Stomach (tissue), 9 donors: Measurements from ENCODE around the gene ZBTB7B. TPM values are rescaled to one million over a fixed set of nuclear protein-coding genes. Genes with fewer than 3 reads are reported as not detected.

Source experiments
- DNase-seq, 2 donors: peaks; one replicate each; pipeline versions ENCODE4 v3.0.0 to v3.0.0-alpha.2; 2013 to 2019
- H3K27ac ChIP-seq, 5 donors: fragments of 200-600 bp in 4 of 5; sonication (generic) in 4 of 5; one replicate each; pipeline ENCODE4 v1.5.1; 2013 to 2019; ENCODE audit warnings: mild to moderate bottlenecking in 1 of 5, moderate library complexity in 1 of 5
- H3K27me3 ChIP-seq, 3 donors: fragments of 200-600 bp; sonication (generic); one replicate each; pipeline ENCODE4 v1.5.1; 2017 to 2019; ENCODE audit warnings: mixed run types in 1 of 3
- H3K36me3 ChIP-seq, 4 donors: fragments of 200-600 bp; sonication (generic); 1 replicate in 3 of 4; 2 replicates in 1 of 4; pipeline ENCODE4 v1.5.1; 2016 to 2019
- H3K4me1 ChIP-seq, 4 donors: fragments of 200-600 bp; sonication (generic); one replicate each; pipeline ENCODE4 v1.5.1; 2016 to 2019
- H3K4me3 ChIP-seq, 4 donors: fragments of 200-600 bp; sonication (generic) in 3 of 4; one replicate each; pipeline ENCODE4 v1.5.1; 2016 to 2019; ENCODE audit warnings: mild to moderate bottlenecking in 1 of 4
- H3K9me3 ChIP-seq, 4 donors: fragments of 200-600 bp; sonication (generic); one replicate each; pipeline ENCODE4 v1.5.1; 2016 to 2019
- CTCF ChIP-seq, 7 experiments: fragments of 450-650 bp in 4 of 7; fragments of 200-600 bp in 3 of 7; sonication (generic) in 3 of 7; IDR thresholded peaks; one replicate each; pipeline ENCODE4 v1.5.1; 2016 to 2019; ENCODE audit warnings: antibody characterized with exemption in 7 of 7, control low read depth in 2 of 7, mild to moderate bottlenecking in 1 of 7
- EP300 ChIP-seq: sonication (generic); formaldehyde crosslinking; IDR thresholded peaks from one replicate; pipeline ENCODE4 v1.6.1; 2017; ENCODE audit warnings: antibody characterized with exemption
- POLR2A ChIP-seq, 4 donors: fragments of 450-650 bp; IDR thresholded peaks; one replicate each; pipeline ENCODE4 v1.6.1; 2016; ENCODE audit warnings: antibody characterized with exemption in 4 of 4, control low read depth in 2 of 4, mild to moderate bottlenecking in 1 of 4, moderate library complexity in 1 of 4
- POLR2AphosphoS5 ChIP-seq, 3 donors: sonication (generic); formaldehyde crosslinking; IDR thresholded peaks; one replicate each; pipeline ENCODE4 v1.6.1; 2016; ENCODE audit warnings: antibody characterized with exemption in 3 of 3
- WGBS, 5 donors: extraction: QIAGEN DNeasy Blood & Tissue Kit in 3 of 5; methylation state at CpG; one replicate each; pipeline versions ENCODE4 v1.1.5 to v1.1.7; 2013 to 2018; 5-methylcytosine and 5-hydroxymethylcytosine counted together
- intact Hi-C: fragments of 100-400 bp; cut with DNase I; formaldehyde crosslinking; loops from one replicate; pipeline ENCODE4 v1.15.1; 2023; ENCODE audit warnings: low total_unique reads
- polyA plus RNA-seq, 3 donors: library from polyadenylated mRNA; stranded (reverse); fragments of 200-250 nt; gene quantifications; one replicate each; pipeline ENCODE4 v1.2.3, GENCODE V29; 2013
- total RNA-seq, 5 donors: library from RNA; depleted of rRNA; stranded (reverse); fragments of >200 nt; gene quantifications; one replicate each; pipeline versions ENCODE4 v1.1.0 to v1.2.3, GENCODE V29; 2014 to 2016
- donor health status: healthy with polysubstance abuse.
- donor health status: Bipolar disorder and iron deficiency.
- donor health status: healthy.

ZBTB7B gene
- total and polyA plus RNA-seq, 8 donors: 29.6 to 134 (median 38.1) TPM

- H3K27ac ChIP-seq: no peak overlapping the region
- H3K4me3 ChIP-seq: peak overlapping the region in 2 of 4 donors; percentile 79 to 91
- WGBS, 5 donors: 27 to 39% (median 35%) methylated on average over 17 to 21 of the region's 21 CpGs
- intact Hi-C loops: no loop called here
- peaks cover 20 to 42% (median 40%) of the 10 kb centered on the region in 4 donors for H3K4me1 ChIP-seq
- H3K36me3 ChIP-seq: peaks cover 27 to 57% (median 45%) of the 10 kb centered on the region in 4 donors
- H3K27me3 ChIP-seq: peaks cover 0 to 4% (median 0%) of the 10 kb centered on the region in 3 donors
- peak; percentile 91 to 94 for DNase-seq
- TF ChIP-seq EP300 (no peak), CTCF (IDR thresholded peaks at IDR 0.05) (peak in 5 of 7 experiments; percentile 98 to 100 (median 99)), POLR2AphosphoS5 (IDR thresholded peaks at IDR 0.05) (peak in 1 of 3 donors; percentile 64)
- H3K9me3 ChIP-seq: no peaks in the 10 kb centered on the region
Observed at GRCh38 chr1:155061381-155062150, 59.0 kb downstream of the ZBTB7B start.

GRCh38 chr1:155062151-155062686 is 59.6 kb downstream of the ZBTB7B start:
- intact Hi-C loops: no loop called here
- WGBS, 5 donors: 22 to 40% (median 31%) methylated on average over 5 to 29 of the region's 29 CpGs
- H3K27ac ChIP-seq: peak overlapping the region in 1 of 5 donors; percentile 89

GRCh38 chr1:155062702-155063411 is 60.3 kb downstream of the ZBTB7B start:
- WGBS, 5 donors: 2 to 10% (median 9%) methylated on average over 38 to 46 of the region's 46 CpGs
- DNase-seq: peak; percentile 69 to 88
- H3K9me3 ChIP-seq: no peaks in the 10 kb centered on the region
- peak overlapping the region; percentile 6 to 91 (median 88) for H3K27ac ChIP-seq
- peaks cover 20 to 42% (median 40%) of the 10 kb centered on the region in 4 donors for H3K4me1 ChIP-seq
- H3K36me3 ChIP-seq: peaks cover 22 to 50% (median 42%) of the 10 kb centered on the region in 4 donors
- H3K4me3 ChIP-seq: peak overlapping the region; percentile 73 to 91 (median 78)
- intact Hi-C loops: no loop called here
- H3K27me3 ChIP-seq: peaks cover 0 to 4% (median 0%) of the 10 kb centered on the region in 3 donors
- no peak for TF ChIP-seq POLR2A (IDR thresholded peaks at IDR 0.05)
- TF ChIP-seq CTCF (IDR thresholded peaks at IDR 0.05): peak in 5 of 7 experiments; percentile 63 to 86 (median 74)

More at GRCh38 chr1:155062151-155062686, 59.6 kb downstream of the ZBTB7B start:
- H3K9me3 ChIP-seq: no peaks in the 10 kb centered on the region
- H3K27me3 ChIP-seq: peaks cover 0 to 4% (median 0%) of the 10 kb centered on the region in 3 donors
- H3K4me3 ChIP-seq: peak overlapping the region in 2 of 4 donors; percentile 79 to 91
- H3K4me1 ChIP-seq: peaks cover 20 to 42% (median 40%) of the 10 kb centered on the region in 4 donors
- H3K36me3 ChIP-seq: peaks cover 27 to 56% (median 42%) of the 10 kb centered on the region in 4 donors
- TF ChIP-seq POLR2AphosphoS5 (IDR thresholded peaks at IDR 0.05): no peak
- no peak for TF ChIP-seq POLR2A (IDR thresholded peaks at IDR 0.05)
- TF ChIP-seq EP300: no peak
- peak in 1 of 2 donors; percentile 52 for DNase-seq

GRCh38 chr1:155063550-155064110 is 61.0 kb downstream of the ZBTB7B start, which contains the start of gene EFNA4:
Gene EFNA4 (plus strand): TSS chr1:155063740. CDS start chr1:155063824, 84 bp downstream.
- H3K4me3 ChIP-seq: peak within 1 kb of the TSS; percentile 73 to 91 (median 78)
- no peaks in the 10 kb centered on the region for H3K9me3 ChIP-seq
- H3K27ac ChIP-seq: peak within 1 kb of the TSS; percentile 82 to 92 (median 89)
- 0 to 1% (median 0%) methylated on average over 26 to 57 of the region's 57 CpGs for WGBS, 5 donors
- TF ChIP-seq CTCF (IDR thresholded peaks at IDR 0.05) (no peak), POLR2AphosphoS5 (IDR thresholded peaks at IDR 0.05) (peak in 2 of 3 donors; percentile 75 to 77)
- peak; percentile 87 to 96 for DNase-seq
- intact Hi-C loops: no loop called here
- peaks cover 14 to 47% (median 39%) of the 10 kb centered on the region in 4 donors for H3K36me3 ChIP-seq
- H3K27me3 ChIP-seq: peaks cover 0 to 4% (median 0%) of the 10 kb centered on the region in 3 donors
- peaks cover 20 to 42% (median 40%) of the 10 kb centered on the region in 4 donors for H3K4me1 ChIP-seq
